ENCODE measurements around the gene LYST. TPM values are rescaled to one million over a fixed set of nuclear protein-coding genes. Genes with fewer than 3 reads are reported as not detected.

The LYST gene
- total RNA-seq, 4 donors from 2014 or later: 48.0 to 62.8 (median 61.0) TPM

DNA sequence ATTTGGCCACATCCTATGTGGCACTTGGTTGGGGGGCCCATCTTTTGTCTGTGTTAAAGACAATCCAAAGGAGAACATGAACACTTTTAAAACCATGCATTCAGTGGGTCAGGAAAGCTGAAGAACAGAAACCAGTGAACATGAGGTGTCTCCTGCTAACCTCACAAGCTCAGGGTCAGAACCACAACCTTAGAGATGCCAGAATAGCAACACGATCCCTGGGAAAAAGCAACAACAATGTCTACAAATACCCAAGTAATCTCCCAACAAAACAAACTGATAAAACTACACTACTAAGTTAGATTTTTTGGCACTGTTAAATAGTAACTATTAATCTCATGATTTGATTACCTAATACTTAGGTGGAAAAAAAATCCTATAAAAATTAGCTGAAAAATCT, 183.1 kb downstream of the LYST start:
- WGBS, 2 donors: 70 to 76% methylated on average over 1 of the region's 1 CpG
- DNase-seq (ENCODE audit: low spot score in 2 of 2): no peak
- no peaks in the 10 kb centered on the region for H3K4me1 ChIP-seq
- H3K4me3 ChIP-seq: no peak overlapping the region
- H3K9me3 ChIP-seq: no peaks in the 10 kb centered on the region
- no peak overlapping the region for H3K27ac ChIP-seq
- H3K27me3 ChIP-seq: no peaks in the 10 kb centered on the region
- TF ChIP-seq, protein P1, sequence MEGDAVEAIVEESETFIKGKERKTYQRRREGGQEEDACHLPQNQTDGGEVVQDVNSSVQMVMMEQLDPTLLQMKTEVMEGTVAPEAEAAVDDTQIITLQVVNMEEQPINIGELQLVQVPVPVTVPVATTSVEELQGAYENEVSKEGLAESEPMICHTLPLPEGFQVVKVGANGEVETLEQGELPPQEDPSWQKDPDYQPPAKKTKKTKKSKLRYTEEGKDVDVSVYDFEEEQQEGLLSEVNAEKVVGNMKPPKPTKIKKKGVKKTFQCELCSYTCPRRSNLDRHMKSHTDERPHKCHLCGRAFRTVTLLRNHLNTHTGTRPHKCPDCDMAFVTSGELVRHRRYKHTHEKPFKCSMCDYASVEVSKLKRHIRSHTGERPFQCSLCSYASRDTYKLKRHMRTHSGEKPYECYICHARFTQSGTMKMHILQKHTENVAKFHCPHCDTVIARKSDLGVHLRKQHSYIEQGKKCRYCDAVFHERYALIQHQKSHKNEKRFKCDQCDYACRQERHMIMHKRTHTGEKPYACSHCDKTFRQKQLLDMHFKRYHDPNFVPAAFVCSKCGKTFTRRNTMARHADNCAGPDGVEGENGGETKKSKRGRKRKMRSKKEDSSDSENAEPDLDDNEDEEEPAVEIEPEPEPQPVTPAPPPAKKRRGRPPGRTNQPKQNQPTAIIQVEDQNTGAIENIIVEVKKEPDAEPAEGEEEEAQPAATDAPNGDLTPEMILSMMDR (IDR thresholded peaks at IDR 0.05): no peak
- TF ChIP-seq POLR2A (IDR thresholded peaks at IDR 0.05): no peak
- no peak for TF ChIP-seq EP300 (IDR thresholded peaks at IDR 0.05)
- peaks cover 0 to 83% (median 6%) of the 10 kb centered on the region in 3 donors for H3K36me3 ChIP-seq

DNA sequence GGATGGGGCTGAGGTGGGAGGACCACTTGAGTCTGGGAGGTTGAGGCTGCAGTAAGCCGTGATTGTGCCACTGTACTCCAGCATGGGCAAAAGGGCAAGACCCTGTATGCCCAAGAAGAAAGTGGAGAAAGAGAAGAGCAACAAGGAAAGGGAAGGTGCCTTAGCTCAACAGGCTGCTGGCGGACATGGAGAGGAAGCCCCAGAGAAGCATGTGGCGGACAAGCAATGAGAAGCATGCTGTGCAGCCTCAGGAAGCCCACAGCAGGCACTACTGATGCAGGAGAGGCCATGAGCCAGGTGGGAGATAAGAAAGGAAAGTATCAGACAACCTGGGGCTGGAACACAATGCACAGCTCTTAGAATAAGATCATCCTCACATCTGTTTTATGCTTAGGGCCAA, 184.5 kb downstream of the LYST start:
- no peak overlapping the region for H3K4me3 ChIP-seq
- H3K27me3 ChIP-seq: no peaks in the 10 kb centered on the region
- TF ChIP-seq POLR2A (IDR thresholded peaks at IDR 0.05) (no peak), EP300 (IDR thresholded peaks at IDR 0.05) (no peak)
- TF ChIP-seq, protein P1 (IDR thresholded peaks at IDR 0.05): no peak
- no peak overlapping the region for H3K27ac ChIP-seq
- H3K4me1 ChIP-seq: no peaks in the 10 kb centered on the region
- peaks cover 0 to 81% (median 6%) of the 10 kb centered on the region in 3 donors for H3K36me3 ChIP-seq
- 94 to 100% methylated on average over 3 of the region's 3 CpGs for WGBS, 2 donors
- no peak for DNase-seq (ENCODE audit: low spot score in 2 of 2)
- H3K9me3 ChIP-seq: no peaks in the 10 kb centered on the region

GRCh38 chr1:235679644-235680043, 187.1 kb downstream of the LYST start:
- Histone ChIP-seq H3K27ac (no peak overlapping the region), H3K27me3 (no peaks in the 10 kb centered on the region), H3K4me3 (no peak overlapping the region), H3K4me1 (no peaks in the 10 kb centered on the region), H3K9me3 (peaks cover 0 to 6% (median 0%) of the 10 kb centered on the region in 4 donors), H3K36me3 (peaks cover 0 to 84% (median 14%) of the 10 kb centered on the region in 3 donors)
- DNase-seq (ENCODE audit: low spot score in 2 of 2): no peak
- 75 to 86% methylated on average over 3 of the region's 3 CpGs for WGBS, 2 donors
- TF ChIP-seq POLR2A (IDR thresholded peaks at IDR 0.05): no peak
- no peak for TF ChIP-seq EP300 (IDR thresholded peaks at IDR 0.05)
- TF ChIP-seq, protein P1 (IDR thresholded peaks at IDR 0.05): no peak

- no peak overlapping the region for H3K4me3 ChIP-seq
- H3K4me1 ChIP-seq: no peaks in the 10 kb centered on the region
- no peaks in the 10 kb centered on the region for H3K27me3 ChIP-seq
- peaks cover 0 to 6% (median 0%) of the 10 kb centered on the region in 4 donors for H3K9me3 ChIP-seq
- TF ChIP-seq EP300 (IDR thresholded peaks at IDR 0.05) (no peak), POLR2A (IDR thresholded peaks at IDR 0.05) (no peak)
- TF ChIP-seq, protein P1 (IDR thresholded peaks at IDR 0.05): no peak
- DNase-seq (ENCODE audit: low spot score in 2 of 2): no peak
- peaks cover 0 to 86% (median 14%) of the 10 kb centered on the region in 3 donors for H3K36me3 ChIP-seq
- H3K27ac ChIP-seq: no peak overlapping the region
- WGBS, 2 donors: 90 to 97% methylated on average over 2 of the region's 2 CpGs
These were observed 187.7 kb downstream of the LYST start for GRCh38 chr1:235679005-235679404.

DNA sequence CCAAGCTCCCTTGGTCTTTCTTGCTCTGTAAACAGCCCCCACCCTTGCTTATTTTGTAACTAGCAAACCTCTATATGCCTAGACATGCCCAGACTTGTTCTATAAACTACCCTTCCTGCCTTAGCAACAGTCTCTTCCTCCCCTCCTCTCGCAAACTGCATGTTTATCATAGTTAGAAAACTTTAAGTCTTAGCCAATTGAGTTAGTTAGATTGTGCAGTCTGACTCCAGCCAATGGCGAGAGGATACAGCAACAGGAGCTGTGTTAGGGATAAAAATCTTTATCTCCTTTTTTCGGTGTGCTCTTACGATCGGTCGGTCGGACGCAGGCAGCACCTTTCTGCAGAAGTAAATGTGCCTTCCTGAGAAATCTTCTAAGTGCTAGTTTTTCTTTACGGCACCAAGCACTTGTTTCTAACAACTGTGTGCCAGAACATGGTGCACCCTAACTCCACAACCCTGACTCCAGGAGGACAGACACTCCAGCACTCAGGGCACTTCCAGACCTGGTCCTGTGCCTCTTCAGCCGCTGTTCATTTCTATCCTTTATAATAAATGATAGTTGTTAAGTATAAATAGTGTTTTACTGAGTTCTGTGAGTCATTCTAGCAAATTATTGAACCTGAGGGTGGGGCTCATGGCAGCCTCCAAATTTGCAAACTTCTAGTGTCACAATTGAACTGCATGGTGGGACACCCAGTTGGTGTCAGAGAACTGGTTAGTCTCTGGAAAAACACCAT, 191.4 kb downstream of the LYST start:
- Histone ChIP-seq H3K4me1 (no peaks in the 10 kb centered on the region), H3K4me3 (no peak overlapping the region), H3K27me3 (no peaks in the 10 kb centered on the region), H3K36me3 (peaks cover 0 to 94% (median 18%) of the 10 kb centered on the region in 3 donors), H3K9me3 (peaks cover 0 to 22% (median 1%) of the 10 kb centered on the region in 4 donors), H3K27ac (no peak overlapping the region)
- WGBS, 2 donors: 98% methylated on average over 10 of the region's 10 CpGs
- TF ChIP-seq POLR2A (IDR thresholded peaks at IDR 0.05) (no peak), EP300 (IDR thresholded peaks at IDR 0.05) (no peak)
- TF ChIP-seq, protein P1 (IDR thresholded peaks at IDR 0.05): no peak
- DNase-seq (ENCODE audit: low spot score in 2 of 2): no peak

Measured in tibial nerve (tissue), 4 donors.